GM18526 (cell line): Measurements from ENCODE around the gene PLXDC2.

Experiments
- POLR2A ChIP-seq: IDR thresholded peaks from 3 replicates; pipeline ENCODE4 v1.6.1; 2011; ENCODE audit not compliant: insufficient read length; ENCODE audit errors: extremely low read depth

The PLXDC2 gene

DNA sequence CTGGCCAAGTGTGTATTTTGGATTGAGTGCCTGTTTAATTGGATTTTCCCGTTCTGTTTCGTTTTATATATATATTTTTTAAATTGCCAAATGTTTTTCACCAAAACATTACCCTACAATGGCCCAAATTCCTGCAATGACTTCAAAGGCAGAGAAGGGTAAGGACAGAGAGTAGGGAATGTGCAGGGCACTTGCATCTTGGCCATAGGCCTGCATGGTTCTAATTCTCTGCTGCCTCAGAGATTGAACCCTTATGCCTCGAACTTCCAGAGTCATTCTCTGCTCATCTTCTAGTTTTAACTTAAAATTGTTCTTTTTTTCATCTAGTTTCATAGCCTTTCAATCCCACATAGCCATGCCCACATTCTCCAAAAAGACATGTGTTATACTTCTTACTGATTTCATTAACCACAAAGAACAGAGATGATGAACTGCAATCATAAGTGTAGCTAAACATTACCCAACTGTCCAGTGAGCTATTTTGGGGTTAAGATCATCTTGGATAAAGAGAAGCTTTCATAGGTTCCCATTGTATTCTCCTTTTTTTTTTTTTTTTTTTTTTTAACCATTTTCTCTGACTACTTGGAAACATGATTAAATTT lies 177.6 kb downstream of the PLXDC2 start:
- no peak for TF ChIP-seq POLR2A

DNA sequence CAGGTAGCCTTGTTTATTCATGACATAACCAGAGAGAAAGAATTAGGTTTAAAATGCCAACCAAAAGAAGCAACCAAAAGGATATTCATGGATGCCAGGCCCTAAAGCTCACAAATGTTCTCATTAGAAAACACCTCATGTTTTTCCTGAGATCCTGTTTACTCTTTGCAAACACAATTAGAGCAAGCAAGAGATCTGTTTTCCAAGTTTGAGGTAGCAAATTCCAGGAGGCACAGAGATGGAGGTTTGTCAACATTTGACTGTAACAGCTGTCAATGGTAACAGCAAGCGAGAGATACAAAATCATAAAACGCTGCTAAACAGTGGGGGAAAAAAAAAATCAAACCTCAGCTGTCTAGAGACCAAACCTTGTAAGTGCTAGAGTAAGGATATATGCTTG lies 182.2 kb downstream of the PLXDC2 start:
- no peak for TF ChIP-seq POLR2A

DNA sequence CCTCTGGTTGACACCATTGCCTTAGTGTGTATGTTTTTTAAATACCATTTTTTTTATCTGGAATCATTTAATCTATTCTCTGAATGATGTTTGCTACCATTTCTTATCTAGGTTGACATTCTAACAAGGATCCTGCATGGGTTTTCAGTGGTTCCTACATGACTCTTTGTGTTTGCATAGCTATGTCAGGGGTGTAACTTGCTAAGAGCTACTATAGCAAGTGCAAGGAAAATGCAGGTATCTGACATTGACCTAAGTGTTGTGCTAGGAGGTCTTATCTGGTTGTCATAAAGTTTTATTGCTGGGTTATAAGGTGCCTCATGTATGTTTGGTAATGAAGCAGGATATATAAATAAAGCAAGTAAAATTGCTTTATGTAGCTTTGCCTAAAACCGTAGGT lies 183.2 kb downstream of the PLXDC2 start:
- TF ChIP-seq POLR2A: no peak

DNA sequence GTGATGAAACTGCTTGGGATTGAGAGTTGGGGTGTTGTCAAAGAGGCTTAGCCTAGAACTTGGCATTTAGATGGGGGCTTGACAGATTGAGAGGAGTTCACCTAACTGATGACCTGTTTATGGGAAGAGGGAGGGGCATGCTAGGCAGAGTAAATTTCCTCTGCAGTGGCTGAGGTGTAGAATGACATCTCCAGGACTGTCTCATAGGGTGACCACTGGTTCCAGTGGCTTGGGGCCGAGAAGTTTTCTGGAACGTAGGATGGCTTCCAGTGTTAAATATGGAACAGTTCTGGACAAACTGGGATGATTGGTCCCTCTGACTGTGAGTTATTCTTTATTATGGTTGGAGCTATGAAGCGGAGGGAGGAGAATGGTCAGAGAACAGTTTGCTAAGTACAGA lies 186.4 kb downstream of the PLXDC2 start:
- no peak for TF ChIP-seq POLR2A

DNA sequence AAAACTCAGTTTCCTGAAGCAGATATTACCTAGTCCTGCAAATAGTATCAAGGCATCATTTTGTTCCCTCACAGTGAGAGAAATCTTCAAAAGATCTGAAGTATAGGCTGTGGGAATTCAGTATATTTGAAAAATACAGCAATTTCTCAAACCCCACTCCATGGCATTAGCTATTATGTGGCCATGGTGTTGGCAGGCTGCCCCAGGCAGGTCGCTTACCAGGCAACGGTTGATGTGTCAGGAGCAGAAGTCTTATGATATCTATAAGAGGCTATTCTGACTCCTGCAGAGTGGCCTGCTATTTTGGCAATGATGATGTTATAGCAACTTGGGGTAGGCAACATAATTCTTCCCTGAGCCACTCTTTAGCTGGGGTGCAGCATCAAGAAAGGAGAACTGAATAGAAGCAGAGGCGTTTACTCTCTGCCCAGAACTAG lies 187.9 kb downstream of the PLXDC2 start:
- no peak for TF ChIP-seq POLR2A

DNA sequence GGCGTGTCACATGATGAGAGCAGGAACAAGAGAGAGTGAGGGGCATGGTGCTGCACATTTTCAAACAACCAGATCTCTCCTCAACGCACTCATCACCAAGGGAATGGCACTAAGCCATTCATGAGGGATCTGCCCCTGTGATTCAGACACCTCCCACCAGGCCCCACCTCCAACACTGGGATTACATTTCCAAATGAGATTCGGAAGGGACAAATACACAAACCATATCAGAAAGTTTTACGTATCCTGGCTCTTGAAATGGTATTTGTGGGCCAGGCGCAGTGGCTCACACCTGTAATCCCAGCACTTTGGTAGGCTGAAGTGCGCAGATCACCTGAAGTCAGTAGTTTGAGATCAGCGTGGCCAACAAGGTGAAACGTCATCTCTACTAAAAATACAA lies 189.4 kb downstream of the PLXDC2 start:
- TF ChIP-seq POLR2A: no peak

DNA sequence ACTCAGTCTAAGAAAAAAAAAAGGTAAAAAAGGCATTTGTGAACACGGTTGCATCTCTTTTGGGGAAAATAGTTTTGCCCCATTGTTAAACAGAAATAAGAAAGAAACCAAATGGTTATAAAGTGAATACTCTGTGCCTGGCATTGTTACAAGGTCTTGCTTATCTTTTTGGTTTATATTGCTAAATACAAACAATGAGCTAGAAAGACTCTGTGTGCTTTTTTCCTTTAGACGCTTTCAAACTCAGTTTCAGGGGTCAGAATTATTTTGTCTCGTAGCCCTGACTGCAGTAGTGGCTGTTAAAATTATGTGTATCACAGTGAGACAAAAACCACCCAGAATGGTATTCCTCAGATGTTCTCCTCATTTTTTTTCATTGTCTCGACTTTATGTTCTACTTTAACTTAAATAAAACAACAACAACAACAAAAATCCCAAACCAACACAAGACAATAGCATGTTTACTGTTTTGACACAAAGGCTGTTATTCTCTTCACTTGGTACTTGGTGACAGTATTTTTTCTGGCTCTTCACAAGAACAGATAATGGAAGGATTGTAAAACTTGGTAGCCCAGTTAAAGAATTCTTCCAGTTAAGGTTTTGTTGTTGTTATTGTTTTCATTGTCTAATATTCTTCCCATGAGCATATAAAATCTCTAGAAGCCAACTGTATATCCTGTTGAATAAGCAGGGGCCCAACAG lies 190.1 kb downstream of the PLXDC2 start:
- TF ChIP-seq POLR2A: no peak

DNA sequence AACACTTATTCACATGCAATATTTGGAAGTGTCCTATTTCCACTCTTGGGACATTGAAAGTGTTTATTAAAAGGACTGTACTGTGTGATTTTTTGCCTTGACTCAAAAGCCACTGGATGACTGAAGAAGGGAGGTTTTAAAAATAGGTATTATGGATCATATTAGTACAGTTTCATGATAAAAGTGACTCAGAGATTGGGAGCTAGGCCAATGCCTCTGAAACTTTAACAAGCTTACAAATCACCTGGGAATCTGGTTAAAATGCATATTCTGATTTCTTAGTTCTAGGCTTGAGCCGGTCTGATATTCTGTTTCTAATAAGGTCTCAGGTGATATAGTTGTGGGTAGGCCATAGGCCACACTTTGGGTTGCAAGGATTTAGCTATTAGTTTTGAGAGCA lies 191.2 kb downstream of the PLXDC2 start:
- TF ChIP-seq POLR2A: no peak

DNA sequence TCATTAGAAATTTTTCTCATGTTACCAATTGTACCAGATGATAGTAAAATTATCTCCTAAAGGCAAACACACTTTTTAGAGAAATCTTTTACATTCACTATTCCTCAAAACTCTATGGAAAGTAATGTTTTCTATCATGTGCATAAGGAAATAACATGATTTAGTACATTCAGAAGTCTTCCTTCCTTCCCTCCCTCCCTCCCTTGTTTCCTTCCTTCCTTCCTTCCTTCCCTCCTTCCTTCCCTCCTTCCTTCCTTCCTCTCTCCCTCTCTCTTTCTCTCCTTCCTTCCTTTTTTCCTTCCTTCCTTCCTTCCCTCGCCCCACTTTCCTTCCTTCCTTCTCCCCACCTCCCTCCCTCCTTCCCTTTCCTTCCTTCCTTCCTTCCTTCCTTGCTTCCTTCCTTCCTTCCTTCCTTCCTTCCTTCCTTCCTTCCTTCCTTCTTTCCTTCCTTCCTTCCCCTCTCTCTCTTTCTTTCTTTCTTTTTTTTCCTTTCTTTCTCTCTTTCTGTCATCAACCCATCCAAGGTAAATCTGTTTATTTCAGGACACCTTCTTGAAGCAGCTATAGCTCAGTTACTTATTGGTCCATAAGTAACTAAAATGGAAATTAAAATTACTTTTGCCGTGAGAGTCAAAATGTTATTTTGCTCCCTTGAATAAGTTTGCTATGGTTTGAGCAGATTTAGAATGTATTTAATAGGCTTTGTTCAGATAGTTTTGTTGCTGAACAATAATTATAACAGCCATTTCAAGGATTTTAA lies 197.9 kb downstream of the PLXDC2 start:
- TF ChIP-seq POLR2A: no peak

DNA sequence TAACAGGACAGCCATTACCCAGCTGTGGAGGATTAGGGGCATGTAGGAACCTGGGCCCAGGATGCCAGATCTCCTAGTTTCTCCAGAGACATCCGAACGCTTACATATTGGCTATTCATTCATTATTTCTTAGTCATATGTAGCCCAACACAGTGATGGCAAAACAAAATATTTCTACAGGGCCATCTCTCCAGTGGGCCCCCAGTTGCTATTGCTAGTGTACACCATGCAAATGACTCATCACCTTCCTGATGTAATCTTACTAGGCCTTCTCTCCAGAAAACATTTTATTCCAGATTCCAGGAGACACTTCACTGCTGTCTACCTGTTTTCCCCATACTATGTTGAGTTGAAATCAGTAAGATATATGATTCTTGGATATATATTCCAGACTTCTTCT lies 201.7 kb downstream of the PLXDC2 start:
- TF ChIP-seq POLR2A: no peak

DNA sequence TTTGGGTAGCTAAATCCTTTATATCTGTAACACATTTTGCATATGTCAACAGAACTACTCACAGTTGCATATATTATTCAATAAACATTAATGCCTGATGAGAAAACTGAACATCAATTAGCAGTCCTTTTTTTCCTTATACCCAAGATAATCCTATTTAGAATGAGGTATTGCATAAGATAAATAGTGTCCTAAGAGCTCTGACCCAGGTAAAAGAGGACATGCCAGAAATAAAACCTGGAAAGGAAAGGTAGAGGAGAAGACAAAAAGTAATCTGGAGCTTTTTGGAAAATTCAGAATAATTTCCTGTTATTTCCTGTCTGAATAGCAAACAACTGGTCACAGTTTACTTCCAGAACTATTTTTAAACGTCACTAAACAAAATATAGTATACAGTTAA lies 204.4 kb downstream of the PLXDC2 start:
- no peak for TF ChIP-seq POLR2A

DNA sequence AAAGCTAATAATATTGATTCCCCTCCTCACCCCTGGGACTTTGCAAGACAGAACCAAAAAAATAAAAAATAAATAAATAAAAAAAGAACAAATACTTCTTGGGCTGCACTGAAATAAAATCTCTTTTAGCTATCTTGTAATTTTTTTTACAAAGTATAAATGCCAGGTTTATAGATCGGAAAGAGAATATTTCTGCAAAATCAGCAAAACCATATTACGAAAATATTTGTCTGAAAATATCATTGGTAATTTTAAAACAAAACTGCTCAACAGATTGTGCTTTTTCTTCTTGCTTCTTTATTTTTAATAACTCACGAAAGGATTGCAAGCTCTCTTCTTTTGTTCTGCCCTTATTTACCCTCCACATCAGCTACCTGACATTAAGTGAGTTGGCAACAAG lies 213.3 kb downstream of the PLXDC2 start:
- TF ChIP-seq POLR2A: no peak

DNA sequence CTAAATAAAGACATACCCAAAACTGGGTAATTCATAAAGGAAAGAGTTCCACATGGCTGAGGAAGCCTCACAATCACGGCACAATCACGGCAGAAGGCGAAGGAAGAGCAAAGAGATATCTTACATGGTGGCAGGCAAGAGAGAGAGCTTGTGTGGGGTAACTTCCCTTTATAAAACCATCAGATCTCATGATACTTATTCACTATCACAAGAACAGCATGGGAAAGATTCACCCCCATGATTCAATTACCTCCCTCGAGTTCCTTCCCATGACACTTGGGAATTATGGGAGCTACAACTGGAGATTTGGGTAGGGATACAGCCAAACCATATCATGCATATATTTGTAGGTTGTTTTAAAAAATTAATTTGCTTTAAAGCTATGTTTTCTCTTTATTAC lies 217.2 kb downstream of the PLXDC2 start:
- TF ChIP-seq POLR2A: no peak

DNA sequence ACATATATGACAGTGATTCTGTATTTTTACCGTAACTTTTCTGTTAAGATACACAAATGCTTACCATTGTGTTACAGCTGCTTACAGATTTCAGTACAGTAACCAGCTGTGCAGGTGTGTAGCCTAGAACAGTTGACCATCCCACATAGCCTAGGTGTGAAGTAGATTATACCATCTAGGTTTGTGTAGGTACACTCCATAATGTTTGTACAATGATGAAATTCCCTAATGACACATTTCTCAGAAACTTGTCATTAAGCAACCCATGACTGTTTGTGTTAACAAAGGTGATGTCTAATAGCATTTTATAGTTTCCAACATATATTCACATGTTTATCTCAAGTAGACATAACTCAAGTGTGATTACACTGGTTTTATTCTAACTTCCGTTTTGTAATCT lies 218.5 kb downstream of the PLXDC2 start:
- no peak for TF ChIP-seq POLR2A

DNA sequence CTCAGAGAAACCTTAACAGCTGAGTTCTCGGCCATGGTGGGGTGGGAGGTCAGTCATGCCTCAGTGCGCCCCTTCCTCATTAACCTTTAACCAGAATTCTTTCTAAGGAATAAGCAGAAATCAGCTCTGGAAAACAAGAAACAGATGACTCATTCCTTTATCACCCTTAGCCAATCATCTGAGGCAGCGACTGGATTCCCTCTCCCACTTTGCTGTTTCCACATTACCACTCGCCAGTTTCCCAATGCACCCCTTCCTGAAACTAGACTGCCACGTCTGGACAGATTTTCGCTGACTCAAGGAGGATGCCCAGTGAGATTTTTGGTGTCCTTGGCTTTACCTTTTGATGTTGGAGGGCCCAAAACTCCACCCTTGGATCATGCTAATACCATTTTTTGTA lies 223.8 kb downstream of the PLXDC2 start:
- no peak for TF ChIP-seq POLR2A

DNA sequence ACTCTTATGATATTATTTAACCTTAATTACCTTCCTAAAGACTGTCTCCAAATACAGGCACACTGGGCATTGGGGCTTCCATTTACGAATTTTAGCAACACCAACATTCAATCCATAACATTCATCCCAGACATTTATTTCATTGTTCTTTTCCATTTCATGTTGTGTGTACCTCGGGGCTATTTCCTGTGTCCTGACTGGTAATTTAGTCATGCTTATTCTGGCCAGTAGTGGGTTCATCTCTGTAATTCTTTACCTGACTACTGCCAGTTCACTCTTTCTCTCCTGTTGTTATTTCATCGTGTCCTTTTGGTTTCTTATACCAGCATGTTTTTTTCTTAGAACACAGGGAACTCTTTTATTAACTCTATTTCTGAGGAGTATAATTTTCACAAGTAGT lies 225.7 kb downstream of the PLXDC2 start:
- no peak for TF ChIP-seq POLR2A
